KBM-7 (cell line): ENCODE data around the gene GNAT3.

Source experiments
- DNase-seq: peaks from one replicate; pipeline ENCODE4 v3.0.0-alpha.2; 2015
- in situ Hi-C: fragments of 300-500 bp; cut with MboI; formaldehyde crosslinking; loops from 2 replicates; pipeline ENCODE4 v1.14.3; 2020; ENCODE audit warnings: low sequenced_read_pairs, low pct_unique_long_range_greater_than_20kb, mixed read lengths

GNAT3 gene

GRCh38 chr7:80511964-80512363, at the start of gene GNAT3:
Gene GNAT3 (minus strand): TSS chr7:80512064. CDS start chr7:80511926, 138 bp downstream.
- no peak for DNase-seq
- in situ Hi-C loops, result no loop called here

GRCh38 chr7:80558116-80558515, 46.3 kb upstream of the GNAT3 start:
- no peak for DNase-seq
- in situ Hi-C loops, result no loop called here

DNA sequence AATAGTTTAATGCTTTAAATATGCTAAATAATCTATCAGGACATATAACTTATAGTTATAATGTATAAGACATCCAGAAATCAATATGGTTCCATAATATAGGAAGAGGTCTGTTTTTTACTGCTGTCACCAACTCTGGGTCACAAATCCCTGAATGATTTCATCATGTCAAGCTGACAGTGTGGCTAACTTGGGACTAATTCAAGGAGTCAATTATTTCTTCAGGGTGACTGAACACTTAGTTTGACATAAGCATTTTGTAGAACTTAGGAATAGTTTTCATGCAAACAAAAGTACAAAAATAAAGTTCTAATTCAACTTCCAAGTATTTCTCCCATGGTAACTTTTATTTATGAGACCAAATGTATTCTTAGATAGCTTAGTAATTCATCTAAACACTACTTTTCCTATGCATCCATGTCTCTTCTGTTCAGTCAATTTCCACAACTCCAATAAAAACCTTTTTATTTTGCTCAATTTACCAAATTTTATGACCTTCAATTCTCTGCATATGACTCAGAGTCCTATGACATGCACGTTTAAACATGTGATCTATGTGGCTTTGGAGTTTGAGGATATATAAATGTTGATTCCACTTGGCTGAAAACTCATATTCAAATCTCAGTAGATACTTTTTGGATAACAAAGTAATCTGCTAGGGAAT, 40.3 kb upstream of the GNAT3 start:
- no peak for DNase-seq

DNA sequence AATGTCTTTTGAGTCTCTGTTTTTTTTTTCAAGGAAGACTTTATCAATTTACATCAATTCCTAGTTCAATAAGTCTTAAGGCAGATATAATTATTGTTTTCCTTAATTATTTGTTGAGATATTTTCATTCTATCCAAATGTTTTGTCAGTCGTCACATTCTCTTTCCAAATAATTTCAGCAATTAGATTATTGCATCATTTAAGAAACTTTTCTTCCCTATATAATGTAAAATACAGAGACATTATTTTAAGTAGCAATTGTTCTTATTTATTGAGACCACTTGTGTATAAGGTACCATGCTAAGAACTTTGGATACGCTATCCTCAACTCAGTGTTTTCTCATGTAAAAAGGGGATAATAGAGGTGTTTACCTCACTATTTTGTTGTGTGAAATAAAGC, 38.1 kb upstream of the GNAT3 start:
- no peak for DNase-seq
- in situ Hi-C loops, result no loop called here

More for the DNA sequence above, 40.3 kb upstream of the GNAT3 start:
- in situ Hi-C loops, result no loop called here

- in situ Hi-C loops, result no loop called here
- DNase-seq, result no peak
Observed at GRCh38 chr7:80548840-80549530, 37.1 kb upstream of the GNAT3 start.

- in situ Hi-C loops, result no loop called here
- DNase-seq, result no peak
Observed at GRCh38 chr7:80542398-80542797, 30.5 kb upstream of the GNAT3 start.

GRCh38 chr7:80540836-80541235, 29.0 kb upstream of the GNAT3 start:
- in situ Hi-C loops, result no loop called here
- DNase-seq, result no peak

DNA sequence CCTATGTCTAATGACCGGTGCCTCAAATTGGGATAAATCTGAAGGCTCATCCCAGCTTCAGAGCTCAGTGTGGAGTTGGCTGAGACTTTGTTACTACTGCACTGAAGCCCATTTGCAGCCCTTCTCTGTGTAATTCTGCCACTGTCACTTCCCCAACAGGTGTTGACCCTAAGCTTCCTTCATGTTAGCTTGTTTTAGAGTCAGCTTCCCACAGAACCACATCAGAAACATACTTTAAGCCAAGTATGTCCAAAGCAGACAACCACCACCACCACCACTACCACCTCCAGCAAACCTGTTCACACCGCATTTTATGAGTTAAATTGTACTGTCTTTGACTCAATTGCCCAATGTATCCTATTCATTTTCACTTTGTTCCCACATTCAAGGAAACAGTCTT, 25.2 kb upstream of the GNAT3 start:
- in situ Hi-C loops, result no loop called here
- no peak for DNase-seq

- DNase-seq, result no peak
- in situ Hi-C loops, result no loop called here
Observed at GRCh38 chr7:80536426-80536825, 24.6 kb upstream of the GNAT3 start.

- in situ Hi-C loops, result no loop called here
Observed at GRCh38 chr7:80533287-80533686, 21.4 kb upstream of the GNAT3 start.

DNA sequence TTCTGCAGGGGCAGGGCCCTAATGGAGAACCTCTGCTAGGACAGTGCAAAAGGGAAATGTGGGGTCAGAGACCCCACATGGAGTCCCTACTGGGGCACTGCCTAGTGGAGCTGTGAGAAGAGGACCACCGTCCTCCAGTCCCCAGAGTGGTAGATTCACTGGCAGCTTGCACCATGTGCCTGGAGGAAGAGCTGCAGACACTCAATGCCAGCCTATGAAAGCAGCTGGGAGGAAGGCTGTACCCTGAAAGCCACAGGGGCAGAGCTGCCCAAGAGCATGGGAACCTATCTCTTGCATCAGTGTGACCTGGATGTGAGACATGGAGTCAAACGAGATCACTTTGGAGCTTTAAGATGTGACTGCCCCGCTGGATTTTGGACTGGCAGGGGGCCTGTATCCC, 20.3 kb upstream of the GNAT3 start:
- in situ Hi-C loops, result no loop called here
- DNase-seq, result no peak

More at GRCh38 chr7:80533287-80533686, 21.4 kb upstream of the GNAT3 start:
- no peak for DNase-seq

DNA sequence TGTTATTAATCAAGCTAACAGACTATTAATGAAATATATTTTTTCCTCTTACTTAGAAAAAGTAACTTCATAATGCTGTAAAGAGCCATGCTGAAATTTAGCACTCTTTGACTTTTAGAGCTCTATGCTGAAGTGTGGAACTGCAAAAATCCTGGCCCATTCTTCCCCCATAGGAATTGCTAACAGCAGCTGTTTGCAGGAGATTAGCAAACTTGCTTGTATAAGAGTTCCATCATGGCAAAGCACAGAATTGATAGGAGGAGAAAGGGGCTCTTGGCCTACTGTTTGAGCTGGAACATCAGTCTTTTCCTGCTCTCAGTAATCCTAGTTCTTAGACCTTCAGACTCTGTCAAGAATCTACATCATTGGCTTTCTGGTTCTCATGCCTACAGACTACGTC, 18.3 kb upstream of the GNAT3 start:
- DNase-seq, result no peak
- in situ Hi-C loops, result no loop called here

DNA sequence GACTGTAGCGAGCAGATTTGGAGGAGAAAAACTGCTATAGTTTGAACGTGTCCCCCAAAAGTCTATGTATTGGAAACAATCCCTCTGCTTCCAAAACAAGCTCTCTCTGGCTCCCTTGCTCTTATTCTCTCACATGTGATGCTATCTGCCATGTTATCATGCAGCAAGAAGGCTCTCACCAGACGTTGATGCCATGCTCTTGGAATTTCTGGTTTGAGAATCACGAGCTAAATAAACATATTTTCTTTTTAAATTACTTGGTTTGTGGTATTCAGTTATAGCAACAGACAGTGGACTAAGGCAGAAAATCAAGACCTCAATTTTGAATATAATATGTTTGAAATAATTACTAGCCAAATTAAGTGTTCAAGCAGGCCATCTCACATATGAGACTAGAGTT, 17.5 kb upstream of the GNAT3 start:
- DNase-seq, result no peak
- in situ Hi-C loops, result no loop called here

- in situ Hi-C loops, result no loop called here
- DNase-seq, result no peak
Observed at GRCh38 chr7:80528689-80529088, 16.8 kb upstream of the GNAT3 start.

DNA sequence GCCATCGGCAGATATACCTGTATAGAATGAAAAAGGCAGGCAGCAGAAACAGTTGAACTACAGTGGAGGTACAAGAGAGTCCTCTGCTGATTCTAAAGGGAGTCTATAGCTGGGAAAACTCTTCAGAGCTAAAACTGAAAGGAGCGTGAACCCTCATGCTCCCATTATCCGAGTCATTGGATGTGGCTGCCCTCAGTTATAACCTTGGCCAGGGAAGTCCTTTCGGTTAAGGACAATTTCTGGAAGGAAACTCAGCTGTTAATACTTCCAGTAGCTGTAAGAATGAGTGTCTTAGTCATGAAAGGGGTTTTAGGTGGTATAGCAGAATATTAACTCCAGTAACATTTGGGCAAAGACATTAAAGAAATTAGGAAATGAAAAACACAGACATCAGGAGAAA, 14.6 kb upstream of the GNAT3 start:
- DNase-seq, result no peak
- in situ Hi-C loops, result no loop called here

- DNase-seq, result no peak
Observed at GRCh38 chr7:80524693-80525092, 12.8 kb upstream of the GNAT3 start.

DNA sequence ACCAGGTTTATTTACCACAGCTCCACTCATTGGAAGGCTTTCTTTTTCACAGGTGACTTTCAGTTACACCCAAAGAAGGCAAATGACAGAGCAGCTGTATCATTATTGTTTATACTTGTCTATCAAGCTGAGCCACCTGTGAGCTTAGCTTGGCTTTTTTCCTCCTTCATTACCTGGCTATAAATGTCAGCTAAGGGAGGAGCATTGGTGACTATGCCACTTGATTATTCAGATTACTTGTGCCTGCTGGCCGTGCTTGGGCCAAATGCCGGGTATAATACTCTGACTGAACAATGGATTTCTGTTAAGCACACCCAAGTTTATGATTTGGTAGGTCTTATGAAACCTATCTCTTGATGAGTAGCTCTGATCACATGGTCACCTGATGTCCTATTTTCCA, 9.9 kb upstream of the GNAT3 start:
- in situ Hi-C loops, result no loop called here
- DNase-seq, result no peak

More at GRCh38 chr7:80524693-80525092, 12.8 kb upstream of the GNAT3 start:
- in situ Hi-C loops, result no loop called here

DNA sequence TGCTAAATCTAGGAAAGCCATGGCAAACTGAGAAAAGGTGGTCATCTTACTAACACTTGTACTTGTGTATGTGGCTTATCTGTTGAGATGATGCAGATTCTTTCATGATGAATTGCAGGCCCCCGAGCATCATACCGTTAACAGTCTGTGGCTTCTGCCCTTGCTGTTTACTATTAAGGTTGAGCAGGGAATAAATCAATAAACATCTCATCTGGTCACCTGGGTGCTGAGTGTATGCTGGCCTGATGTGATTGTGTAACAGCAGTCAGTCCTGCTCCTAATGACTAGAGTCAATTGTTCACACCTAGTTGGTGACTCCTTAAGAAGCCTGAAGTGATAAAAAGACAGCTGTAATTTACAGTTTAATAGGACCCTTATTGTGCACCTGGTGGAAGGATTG, 8.3 kb upstream of the GNAT3 start:
- in situ Hi-C loops, result no loop called here
- DNase-seq, result no peak

DNA sequence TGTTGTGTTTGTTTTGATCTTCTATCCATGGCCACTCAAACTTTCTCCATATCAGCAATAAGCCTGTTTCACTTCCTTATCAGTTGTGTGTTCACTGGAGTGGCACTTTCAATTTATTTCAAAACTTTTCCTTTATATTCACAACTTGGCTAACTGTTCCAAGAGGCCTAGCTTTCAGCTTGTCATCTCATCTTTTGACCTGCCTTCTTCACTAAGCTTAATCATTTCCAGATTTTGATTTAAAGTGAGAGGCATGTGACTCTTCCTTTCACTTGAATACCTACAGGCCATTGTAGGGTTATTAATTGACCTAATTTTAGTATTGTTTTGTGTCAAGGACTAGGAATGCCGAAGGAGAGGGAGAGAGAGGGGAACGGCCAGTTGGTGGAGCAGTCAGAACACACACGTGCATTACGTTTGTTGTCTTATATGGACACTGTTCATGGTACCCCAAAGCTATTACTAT, 5.5 kb upstream of the GNAT3 start:
- no peak for DNase-seq
- in situ Hi-C loops, result no loop called here

GRCh38 chr7:80515298-80515697, 3.4 kb upstream of the GNAT3 start:
- DNase-seq, result no peak
- in situ Hi-C loops, result no loop called here

DNA sequence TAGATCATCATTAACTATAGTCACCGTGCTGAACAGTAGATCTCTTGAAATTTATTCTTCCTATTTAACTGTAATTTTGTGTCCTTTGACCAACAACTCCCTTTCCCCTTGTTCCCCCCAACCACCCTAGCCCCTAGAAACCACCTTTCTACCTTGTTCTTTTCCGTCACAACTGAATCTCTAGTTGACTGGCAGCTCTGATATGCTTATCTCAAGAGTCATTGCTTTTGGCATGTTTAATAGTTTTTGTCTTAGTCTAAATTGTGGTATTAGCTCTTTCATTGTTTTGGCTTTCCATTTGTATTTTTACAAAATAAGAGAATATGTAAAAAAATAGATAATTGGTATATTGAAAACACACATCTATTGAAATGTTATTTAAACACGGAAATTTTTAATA, 1.8 kb downstream of the GNAT3 start:
- no peak for DNase-seq
- in situ Hi-C loops, result no loop called here
